GM19324 (cell line): Measurements from ENCODE around the gene ERMARD.
A peak's percentile ranks its signal among the peaks of the same experiment; 100 is the strongest.

Source experiments
- ATAC-seq: cut with Tn5 transposase; IDR thresholded peaks from one replicate; pipeline ENCODE4 v1.9.1; 2021; ENCODE audit warnings: mild to moderate bottlenecking, moderate library complexity; ENCODE audit not compliant: unreplicated experiment, low FRiP score

ERMARD gene

GRCh38 chr6:169751242-169752073 is at the start of gene ERMARD, which contains the start of gene DYNLT2:
TSS of gene ERMARD (plus strand) at chr6:169751622. CDS start at chr6:169751658, 36 bp downstream.
TSS of gene DYNLT2 (minus strand) at chr6:169751572. CDS start at chr6:169751458, 114 bp downstream.
- peak; percentile 98 for ATAC-seq

DNA sequence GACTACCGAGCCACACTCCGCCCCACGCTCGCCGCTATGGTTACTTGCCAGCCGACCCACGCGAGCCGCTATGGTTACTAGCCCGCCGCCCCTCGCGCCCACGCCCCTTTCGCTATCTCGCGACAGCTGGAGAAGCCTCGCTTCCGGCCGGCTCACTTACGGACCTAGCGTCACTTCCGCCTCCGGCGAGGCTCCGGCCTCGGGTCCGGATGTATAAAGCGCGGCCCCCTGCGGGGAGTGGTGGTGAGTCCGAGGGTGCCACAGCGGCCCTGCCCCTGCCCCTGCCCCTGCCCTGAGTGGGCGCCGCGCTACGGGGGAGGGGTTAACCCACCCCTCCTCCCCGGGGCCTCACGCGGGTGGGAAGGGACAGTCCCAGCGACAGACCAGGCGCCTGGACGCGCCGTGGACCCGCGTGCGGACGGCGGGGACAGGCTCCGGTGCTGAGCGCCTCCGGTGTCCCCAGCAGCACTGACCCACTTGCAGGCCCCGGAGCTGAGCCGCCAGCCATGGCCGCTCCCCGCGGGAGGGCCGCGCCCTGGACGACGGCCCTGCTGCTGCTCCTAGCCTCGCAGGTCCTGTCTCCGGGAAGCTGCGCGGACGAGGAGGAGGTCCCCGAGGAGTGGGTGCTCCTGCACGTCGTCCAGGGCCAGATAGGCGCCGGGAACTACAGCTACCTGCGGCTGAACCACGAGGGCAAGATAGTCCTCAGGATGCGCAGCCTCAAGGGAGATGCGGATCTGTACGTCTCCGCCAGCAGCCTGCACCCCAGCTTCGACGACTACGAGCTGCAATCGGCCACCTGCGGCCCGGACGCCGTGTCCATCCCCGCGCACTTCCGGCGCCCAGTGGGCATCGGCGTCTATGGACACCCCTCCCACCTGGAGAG is 49.2 kb upstream of the ERMARD start, which contains the start of the genes C6orf120 and WDR27:
TSS of gene C6orf120 (plus strand) at position 173 of the 886 bp plus-strand sequence. CDS start at position 507, 334 bp downstream.
TSS of gene WDR27 (minus strand) at position 76 of the 886 bp plus-strand sequence. CDS start 13,024 bp downstream, outside the sequence.
- ATAC-seq: peak; percentile 97

DNA sequence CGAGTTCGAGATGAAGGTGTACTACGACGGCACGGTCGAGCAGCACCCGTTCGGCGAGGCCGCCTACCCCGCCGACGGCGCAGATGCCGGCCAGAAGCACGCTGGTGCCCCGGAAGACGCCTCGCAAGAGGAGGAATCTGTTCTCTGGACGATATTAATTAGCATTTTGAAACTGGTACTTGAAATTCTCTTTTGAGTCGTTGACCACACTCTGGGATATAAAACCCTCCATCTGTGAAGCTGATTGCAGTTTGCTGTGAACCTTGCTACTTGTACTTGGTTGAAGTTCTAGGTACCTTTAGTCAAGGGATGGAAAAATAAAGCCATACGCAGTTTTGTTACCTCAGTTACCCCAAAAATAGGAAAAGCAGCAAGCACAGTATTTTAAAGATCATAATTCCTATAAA is 48.6 kb upstream of the ERMARD start:
- ATAC-seq: no peak

- no peak for ATAC-seq
Observed at GRCh38 chr6:169707772-169708171, 43.6 kb upstream of the ERMARD start.

- ATAC-seq: no peak
Observed at GRCh38 chr6:169709293-169709692, 42.1 kb upstream of the ERMARD start.

GRCh38 chr6:169710009-169710408 is 41.4 kb upstream of the ERMARD start:
- ATAC-seq: no peak

GRCh38 chr6:169714178-169714577 is 37.2 kb upstream of the ERMARD start:
- no peak for ATAC-seq

GRCh38 chr6:169714595-169714994 is 36.8 kb upstream of the ERMARD start:
- no peak for ATAC-seq

DNA sequence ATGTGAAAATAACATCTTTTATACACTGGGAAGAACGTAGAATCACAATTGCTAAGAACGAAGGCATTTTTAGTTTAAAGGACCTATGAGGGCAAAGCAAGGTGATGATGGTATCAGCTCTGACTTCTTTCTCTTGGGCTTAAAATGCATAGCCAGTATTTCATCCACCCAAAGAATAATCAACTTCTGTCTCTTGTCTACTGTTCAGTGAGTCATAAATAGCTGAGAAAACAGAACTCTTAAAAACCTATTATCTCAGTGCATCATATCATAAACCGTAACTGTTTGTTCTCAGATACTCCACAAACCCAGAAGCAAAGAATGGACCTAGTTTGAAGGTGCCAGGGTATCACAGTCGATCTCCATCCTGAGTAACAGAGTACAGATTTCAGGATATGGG is 32.3 kb upstream of the ERMARD start:
- ATAC-seq: no peak

DNA sequence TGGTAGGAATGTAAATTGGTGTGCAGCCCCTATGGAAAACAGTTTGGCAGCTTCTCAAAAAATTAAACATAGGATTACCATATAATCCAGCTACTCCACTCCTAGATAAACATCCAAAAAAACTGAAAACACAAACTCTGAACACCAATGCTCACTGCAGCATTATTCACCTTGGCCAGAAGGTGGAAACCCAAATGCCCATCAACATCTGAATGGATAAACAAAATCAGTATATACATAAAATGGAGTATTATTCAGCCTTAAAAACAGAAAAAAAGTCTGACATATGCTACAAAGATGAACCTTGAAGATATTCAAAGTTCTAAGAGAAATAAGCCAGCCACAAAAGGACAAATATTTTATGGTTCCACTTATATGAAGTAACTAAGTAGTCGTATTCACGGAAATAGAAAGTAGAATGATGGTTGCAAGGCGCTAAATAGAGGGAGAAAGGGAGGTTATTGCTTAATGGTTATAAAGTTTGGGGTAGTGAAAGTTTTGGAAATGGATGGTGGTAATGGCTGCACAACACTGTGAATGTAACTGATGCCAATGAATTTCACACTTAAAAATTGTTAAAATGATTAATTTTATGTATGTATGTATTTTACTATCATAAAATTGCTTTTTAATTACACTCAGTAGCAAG is 31.1 kb upstream of the ERMARD start:
- no peak for ATAC-seq

DNA sequence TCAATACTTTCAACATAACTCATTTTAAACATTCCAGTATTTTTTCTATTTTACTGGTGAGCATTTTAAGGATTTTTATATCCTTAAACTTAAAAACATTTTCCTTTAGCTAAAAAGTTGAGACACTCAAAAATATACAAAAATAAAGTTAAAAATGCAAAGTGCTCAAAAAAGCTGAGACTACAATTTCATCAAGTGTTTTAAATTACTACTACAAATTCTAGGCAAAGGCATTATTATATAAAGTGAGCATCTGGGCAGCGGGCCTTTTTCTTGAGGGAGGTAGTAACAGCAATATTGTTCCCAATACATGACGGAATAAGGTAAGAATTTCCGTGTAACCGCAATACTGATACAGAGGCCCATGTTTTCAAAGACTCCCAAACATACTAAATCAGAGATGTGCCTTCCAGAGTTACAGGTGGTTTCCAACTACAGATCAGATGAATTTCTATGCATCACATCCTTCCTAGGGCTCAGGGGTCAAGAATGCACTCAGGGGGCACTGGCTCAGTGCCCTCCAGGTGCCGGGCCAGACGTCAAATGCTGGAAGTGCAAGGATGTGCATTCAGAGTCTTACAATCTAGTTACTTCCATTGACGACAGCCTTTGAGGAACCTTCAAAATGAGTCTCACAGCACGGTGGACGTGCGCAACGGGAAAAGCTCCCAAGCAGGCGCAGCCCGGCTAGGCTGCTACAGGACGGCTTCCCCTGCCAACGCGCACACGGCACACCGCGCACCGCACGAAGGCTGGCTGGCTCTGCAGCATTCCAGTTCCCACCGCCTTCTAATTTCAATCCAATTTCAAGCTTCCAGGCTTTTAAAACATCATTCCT is 28.8 kb upstream of the ERMARD start:
- ATAC-seq: no peak

GRCh38 chr6:169723200-169723909 is 28.1 kb upstream of the ERMARD start:
- peak; percentile 42 for ATAC-seq

- ATAC-seq: peak; percentile 56
Observed at GRCh38 chr6:169723991-169724493, 27.4 kb upstream of the ERMARD start.

DNA sequence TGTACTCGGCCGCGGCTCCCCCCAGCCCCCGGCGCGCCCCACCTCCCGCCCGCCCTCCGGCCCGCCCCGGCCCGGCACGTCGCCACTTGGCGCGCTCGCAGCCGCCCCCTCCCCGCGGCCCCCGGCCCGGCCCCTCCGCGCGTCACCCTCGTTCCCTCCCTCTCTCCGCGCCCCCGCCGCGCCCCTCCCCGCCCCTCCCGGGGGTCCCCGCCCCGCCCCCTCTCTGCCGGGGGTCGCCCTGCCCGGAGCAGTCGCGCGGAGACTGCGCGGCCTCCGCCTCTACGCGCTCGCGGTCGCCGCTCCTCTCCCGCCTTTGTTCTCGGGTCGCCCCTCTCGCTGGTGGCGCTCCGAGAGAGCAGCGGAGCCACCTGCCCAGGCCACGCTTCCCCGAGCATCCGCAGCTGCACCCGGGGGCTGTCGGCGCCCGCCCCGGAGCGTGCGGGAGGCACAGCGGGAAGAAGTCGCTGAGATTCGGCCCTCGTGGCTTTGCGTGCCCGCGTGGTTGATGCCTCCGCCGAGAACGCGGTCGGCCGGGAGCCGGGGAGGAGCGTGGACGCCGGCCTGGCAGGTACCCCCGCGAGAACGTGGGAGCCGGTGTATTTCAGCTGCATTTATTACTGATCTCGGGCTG is 26.8 kb upstream of the ERMARD start, which contains the start of gene PHF10:
TSS of gene PHF10 (minus strand) at position 7 of the 631 bp plus-strand sequence. CDS start 569 bp downstream, outside the sequence.
- ATAC-seq: peak; percentile 61

GRCh38 chr6:169725125-169726048 is 26.0 kb upstream of the ERMARD start:
- no peak for ATAC-seq

- ATAC-seq: no peak
Observed at GRCh38 chr6:169726049-169726400, 25.4 kb upstream of the ERMARD start.

GRCh38 chr6:169726963-169727362 is 24.5 kb upstream of the ERMARD start:
- ATAC-seq: no peak
